ENCODE data around the gene RXFP2. TPM values are rescaled to one million over a fixed set of nuclear protein-coding genes. Genes with fewer than 3 reads are reported as not detected.

Gene RXFP2
- total RNA-seq, 4 donors from 2014 or later = not detected

GRCh38 chr13:31798189-31798588 lies 58.9 kb downstream of the RXFP2 start:
- Histone ChIP-seq H3K9me3 (no peaks in the 10 kb centered on the region), H3K4me1 (no peaks in the 10 kb centered on the region), H3K4me3 (no peak overlapping the region), H3K36me3 (no peaks in the 10 kb centered on the region), H3K27ac (no peak overlapping the region), H3K27me3 (no peaks in the 10 kb centered on the region)
- TF ChIP-seq POLR2A (IDR thresholded peaks at IDR 0.05) (no peak), CTCF (IDR thresholded peaks at IDR 0.05) (no peak)
- DNase-seq = no peak

- DNase-seq = no peak
- H3K27me3 ChIP-seq = no peaks in the 10 kb centered on the region
- H3K36me3 ChIP-seq = no peaks in the 10 kb centered on the region
- TF ChIP-seq CTCF (IDR thresholded peaks at IDR 0.05) (no peak), POLR2A (IDR thresholded peaks at IDR 0.05) (no peak)
- H3K9me3 ChIP-seq = no peaks in the 10 kb centered on the region
- no peaks in the 10 kb centered on the region for H3K4me1 ChIP-seq
- no peak overlapping the region for H3K4me3 ChIP-seq
- H3K27ac ChIP-seq = no peak overlapping the region
Observed at GRCh38 chr13:31801088-31801487, 61.8 kb downstream of the RXFP2 start.

GRCh38 chr13:31803311-31803710 lies 64.0 kb downstream of the RXFP2 start:
- Histone ChIP-seq H3K27ac (no peak overlapping the region), H3K27me3 (no peaks in the 10 kb centered on the region), H3K4me1 (no peaks in the 10 kb centered on the region), H3K36me3 (no peaks in the 10 kb centered on the region), H3K9me3 (no peaks in the 10 kb centered on the region), H3K4me3 (no peak overlapping the region)
- no peak for DNase-seq
- TF ChIP-seq CTCF (IDR thresholded peaks at IDR 0.05) (no peak), POLR2A (IDR thresholded peaks at IDR 0.05) (no peak)

- DNase-seq = no peak
- no peaks in the 10 kb centered on the region for H3K4me1 ChIP-seq
- H3K27me3 ChIP-seq = no peaks in the 10 kb centered on the region
- TF ChIP-seq CTCF (IDR thresholded peaks at IDR 0.05) = no peak
- no peak for TF ChIP-seq POLR2A (IDR thresholded peaks at IDR 0.05)
- no peaks in the 10 kb centered on the region for H3K9me3 ChIP-seq
- no peak overlapping the region for H3K27ac ChIP-seq
- no peaks in the 10 kb centered on the region for H3K36me3 ChIP-seq
- no peak overlapping the region for H3K4me3 ChIP-seq
Observed at GRCh38 chr13:31805841-31806240, 66.5 kb downstream of the RXFP2 start.

- H3K36me3 ChIP-seq = no peaks in the 10 kb centered on the region
- TF ChIP-seq POLR2A (IDR thresholded peaks at IDR 0.05) = no peak
- TF ChIP-seq CTCF (IDR thresholded peaks at IDR 0.05) = no peak
- DNase-seq = no peak
- H3K27me3 ChIP-seq = no peaks in the 10 kb centered on the region
- H3K4me3 ChIP-seq = no peak overlapping the region
- no peak overlapping the region for H3K27ac ChIP-seq
- H3K9me3 ChIP-seq = no peaks in the 10 kb centered on the region
- H3K4me1 ChIP-seq = no peaks in the 10 kb centered on the region
Observed at GRCh38 chr13:31807090-31807541, 67.8 kb downstream of the RXFP2 start.

GRCh38 chr13:31814536-31814935 lies 75.2 kb downstream of the RXFP2 start:
- Histone ChIP-seq H3K9me3 (peaks cover 0 to 5% (median 0%) of the 10 kb centered on the region in 4 donors), H3K36me3 (no peaks in the 10 kb centered on the region), H3K4me1 (no peaks in the 10 kb centered on the region), H3K27ac (no peak overlapping the region), H3K27me3 (no peaks in the 10 kb centered on the region), H3K4me3 (no peak overlapping the region)
- no peak for DNase-seq
- TF ChIP-seq POLR2A (IDR thresholded peaks at IDR 0.05) (no peak), CTCF (IDR thresholded peaks at IDR 0.05) (no peak)
